ENCODE measurements around the gene ATP5PD.

ATP5PD gene

DNA sequence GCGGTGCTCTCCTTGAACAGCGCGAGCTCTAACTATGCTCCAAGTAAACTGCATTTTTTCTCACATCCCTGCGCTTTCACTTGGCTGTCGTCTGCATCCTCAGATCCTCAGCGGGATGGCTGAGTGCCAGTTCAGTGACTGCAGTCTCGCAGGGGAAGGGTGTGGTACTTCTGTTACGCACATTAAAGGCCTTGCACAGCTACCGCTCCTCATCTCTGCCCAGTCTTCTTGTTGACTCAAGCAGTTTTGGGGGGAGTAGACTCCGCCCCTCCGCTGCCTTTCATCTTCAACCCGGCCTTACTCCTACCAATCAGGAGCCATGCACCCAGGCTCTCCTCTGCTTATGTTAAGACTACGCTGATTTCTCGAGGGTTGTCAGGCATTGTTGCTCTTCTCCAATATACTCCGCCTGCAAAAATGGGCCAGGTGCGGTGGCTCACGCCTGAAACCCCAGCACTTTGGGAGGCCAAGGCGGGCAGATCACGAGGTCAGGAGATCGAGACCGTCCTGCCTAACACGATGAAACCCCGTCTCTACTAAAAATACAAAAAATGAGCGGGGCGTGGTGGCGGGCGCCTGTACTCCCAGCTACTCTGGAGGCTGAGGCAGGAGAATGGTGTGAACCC, 10.0 kb downstream of the ATP5PD start (continued):
- TF ChIP-seq, protein P1, sequence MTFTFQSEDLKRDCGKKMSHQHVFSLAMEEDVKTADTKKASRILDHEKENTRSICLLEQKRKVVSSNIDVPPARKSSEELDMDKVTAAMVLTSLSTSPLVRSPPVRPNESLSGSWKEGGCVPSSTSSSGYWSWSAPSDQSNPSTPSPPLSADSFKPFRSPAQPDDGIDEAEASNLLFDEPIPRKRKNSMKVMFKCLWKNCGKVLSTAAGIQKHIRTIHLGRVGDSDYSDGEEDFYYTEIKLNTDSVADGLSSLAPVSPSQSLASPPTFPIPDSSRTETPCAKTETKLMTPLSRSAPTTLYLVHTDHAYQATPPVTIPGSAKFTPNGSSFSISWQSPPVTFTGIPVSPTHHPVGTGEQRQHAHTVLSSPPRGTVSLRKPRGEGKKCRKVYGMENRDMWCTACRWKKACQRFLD (tag by site-specific recombination; IDR thresholded peaks at IDR 0.05): no peak
- no peak for TF ChIP-seq ZNF48 (tag by site-specific recombination; IDR thresholded peaks at IDR 0.05)
- TF ChIP-seq ZNF248 (tag by site-specific recombination; IDR thresholded peaks at IDR 0.05): no peak
- TF ChIP-seq, protein P2, sequence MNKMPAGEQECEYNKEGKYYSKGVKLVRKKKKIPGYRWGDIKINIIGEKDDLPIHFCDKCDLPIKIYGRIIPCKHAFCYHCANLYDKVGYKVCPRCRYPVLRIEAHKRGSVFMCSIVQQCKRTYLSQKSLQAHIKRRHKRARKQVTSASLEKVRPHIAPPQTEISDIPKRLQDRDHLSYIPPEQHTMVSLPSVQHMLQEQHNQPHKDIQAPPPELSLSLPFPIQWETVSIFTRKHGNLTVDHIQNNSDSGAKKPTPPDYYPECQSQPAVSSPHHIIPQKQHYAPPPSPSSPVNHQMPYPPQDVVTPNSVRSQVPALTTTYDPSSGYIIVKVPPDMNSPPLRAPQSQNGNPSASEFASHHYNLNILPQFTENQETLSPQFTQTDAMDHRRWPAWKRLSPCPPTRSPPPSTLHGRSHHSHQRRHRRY (tag by site-specific recombination; IDR thresholded peaks at IDR 0.05): no peak
- no peak for TF ChIP-seq ZNF555 (tag by site-specific recombination; conservative IDR thresholded peaks at IDR 0.05)
- TF ChIP-seq, protein P3, sequence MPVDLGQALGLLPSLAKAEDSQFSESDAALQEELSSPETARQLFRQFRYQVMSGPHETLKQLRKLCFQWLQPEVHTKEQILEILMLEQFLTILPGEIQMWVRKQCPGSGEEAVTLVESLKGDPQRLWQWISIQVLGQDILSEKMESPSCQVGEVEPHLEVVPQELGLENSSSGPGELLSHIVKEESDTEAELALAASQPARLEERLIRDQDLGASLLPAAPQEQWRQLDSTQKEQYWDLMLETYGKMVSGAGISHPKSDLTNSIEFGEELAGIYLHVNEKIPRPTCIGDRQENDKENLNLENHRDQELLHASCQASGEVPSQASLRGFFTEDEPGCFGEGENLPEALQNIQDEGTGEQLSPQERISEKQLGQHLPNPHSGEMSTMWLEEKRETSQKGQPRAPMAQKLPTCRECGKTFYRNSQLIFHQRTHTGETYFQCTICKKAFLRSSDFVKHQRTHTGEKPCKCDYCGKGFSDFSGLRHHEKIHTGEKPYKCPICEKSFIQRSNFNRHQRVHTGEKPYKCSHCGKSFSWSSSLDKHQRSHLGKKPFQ (tag by site-specific recombination; IDR thresholded peaks at IDR 0.05): peak; percentile 90
- TF ChIP-seq KLF9 (tag by site-specific recombination; IDR thresholded peaks at IDR 0.05; ENCODE audit: low read depth): peak; percentile 86
- TF ChIP-seq, protein P4, sequence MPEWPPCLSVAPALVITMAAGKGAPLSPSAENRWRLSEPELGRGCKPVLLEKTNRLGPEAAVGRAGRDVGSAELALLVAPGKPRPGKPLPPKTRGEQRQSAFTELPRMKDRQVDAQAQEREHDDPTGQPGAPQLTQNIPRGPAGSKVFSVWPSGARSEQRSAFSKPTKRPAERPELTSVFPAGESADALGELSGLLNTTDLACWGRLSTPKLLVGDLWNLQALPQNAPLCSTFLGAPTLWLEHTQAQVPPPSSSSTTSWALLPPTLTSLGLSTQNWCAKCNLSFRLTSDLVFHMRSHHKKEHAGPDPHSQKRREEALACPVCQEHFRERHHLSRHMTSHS (tag by site-specific recombination; IDR thresholded peaks at IDR 0.05): no peak
- TF ChIP-seq MZF1 (tag by site-specific recombination; IDR thresholded peaks at IDR 0.05; ENCODE audit: borderline replicate concordance): peak; percentile 71
- peak; percentile 36; the same call in 1 of the 2 replicates for TF ChIP-seq ZIC2 (tag by site-specific recombination; IDR thresholded peaks at IDR 0.05)
- TF ChIP-seq ZNF561 (tag by site-specific recombination; IDR thresholded peaks at IDR 0.05; ENCODE audit: borderline replicate concordance): peak; percentile 29; the same call in 1 of the 2 replicates
- peak; percentile 52; the same call in 1 of the 2 replicates for TF ChIP-seq ZNF10 (tag by site-specific recombination; IDR thresholded peaks at IDR 0.05)
- TF ChIP-seq, protein P5, sequence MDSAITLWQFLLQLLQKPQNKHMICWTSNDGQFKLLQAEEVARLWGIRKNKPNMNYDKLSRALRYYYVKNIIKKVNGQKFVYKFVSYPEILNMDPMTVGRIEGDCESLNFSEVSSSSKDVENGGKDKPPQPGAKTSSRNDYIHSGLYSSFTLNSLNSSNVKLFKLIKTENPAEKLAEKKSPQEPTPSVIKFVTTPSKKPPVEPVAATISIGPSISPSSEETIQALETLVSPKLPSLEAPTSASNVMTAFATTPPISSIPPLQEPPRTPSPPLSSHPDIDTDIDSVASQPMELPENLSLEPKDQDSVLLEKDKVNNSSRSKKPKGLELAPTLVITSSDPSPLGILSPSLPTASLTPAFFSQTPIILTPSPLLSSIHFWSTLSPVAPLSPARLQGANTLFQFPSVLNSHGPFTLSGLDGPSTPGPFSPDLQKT (IDR thresholded peaks at IDR 0.05; ENCODE audit: borderline replicate concordance, low read depth, low read length): no peak
- peak; percentile 92 for TF ChIP-seq KLF1 (tag by site-specific recombination; IDR thresholded peaks at IDR 0.05)
- no peak for TF ChIP-seq ZNF544 (tag by site-specific recombination; IDR thresholded peaks at IDR 0.05)
- TF ChIP-seq, protein P6, sequence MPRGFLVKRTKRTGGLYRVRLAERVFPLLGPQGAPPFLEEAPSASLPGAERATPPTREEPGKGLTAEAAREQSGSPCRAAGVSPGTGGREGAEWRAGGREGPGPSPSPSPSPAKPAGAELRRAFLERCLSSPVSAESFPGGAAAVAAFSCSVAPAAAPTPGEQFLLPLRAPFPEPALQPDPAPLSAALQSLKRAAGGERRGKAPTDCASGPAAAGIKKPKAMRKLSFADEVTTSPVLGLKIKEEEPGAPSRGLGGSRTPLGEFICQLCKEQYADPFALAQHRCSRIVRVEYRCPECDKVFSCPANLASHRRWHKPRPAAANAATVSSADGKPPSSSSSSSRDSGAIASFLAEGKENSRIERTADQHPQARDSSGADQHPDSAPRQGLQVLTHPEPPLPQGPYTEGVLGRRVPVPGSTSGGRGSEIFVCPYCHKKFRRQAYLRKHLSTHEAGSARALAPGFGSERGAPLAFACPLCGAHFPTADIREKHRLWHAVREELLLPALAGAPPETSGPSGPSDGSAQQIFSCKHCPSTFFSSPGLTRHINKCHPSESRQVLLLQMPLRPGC (tag by site-specific recombination; IDR thresholded peaks at IDR 0.05): peak; percentile 60; the same call in 1 of the 2 replicates
- peak; percentile 100 for TF ChIP-seq OSR2 (tag by site-specific recombination; IDR thresholded peaks at IDR 0.05)
- peak; percentile 97 for TF ChIP-seq KLF7 (tag by site-specific recombination; IDR thresholded peaks at IDR 0.05; ENCODE audit: borderline replicate concordance)
- TF ChIP-seq, protein P7, sequence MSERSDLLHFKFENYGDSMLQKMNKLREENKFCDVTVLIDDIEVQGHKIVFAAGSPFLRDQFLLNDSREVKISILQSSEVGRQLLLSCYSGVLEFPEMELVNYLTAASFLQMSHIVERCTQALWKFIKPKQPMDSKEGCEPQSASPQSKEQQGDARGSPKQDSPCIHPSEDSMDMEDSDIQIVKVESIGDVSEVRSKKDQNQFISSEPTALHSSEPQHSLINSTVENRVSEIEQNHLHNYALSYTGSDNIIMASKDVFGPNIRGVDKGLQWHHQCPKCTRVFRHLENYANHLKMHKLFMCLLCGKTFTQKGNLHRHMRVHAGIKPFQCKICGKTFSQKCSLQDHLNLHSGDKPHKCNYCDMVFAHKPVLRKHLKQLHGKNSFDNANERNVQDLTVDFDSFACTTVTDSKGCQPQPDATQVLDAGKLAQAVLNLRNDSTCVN (tag by site-specific recombination; optimal IDR thresholded peaks at IDR 0.05): peak; percentile 27
- peak; percentile 90 for TF ChIP-seq ZNF629 (tag by site-specific recombination; IDR thresholded peaks at IDR 0.05)
- TF ChIP-seq BCL11B (tag by site-specific recombination; IDR thresholded peaks at IDR 0.05; ENCODE audit: low read depth): no peak
- TF ChIP-seq ZNF354C (tag by site-specific recombination; IDR thresholded peaks at IDR 0.05; ENCODE audit: borderline replicate concordance, low read depth): no peak
- TF ChIP-seq, protein P8, sequence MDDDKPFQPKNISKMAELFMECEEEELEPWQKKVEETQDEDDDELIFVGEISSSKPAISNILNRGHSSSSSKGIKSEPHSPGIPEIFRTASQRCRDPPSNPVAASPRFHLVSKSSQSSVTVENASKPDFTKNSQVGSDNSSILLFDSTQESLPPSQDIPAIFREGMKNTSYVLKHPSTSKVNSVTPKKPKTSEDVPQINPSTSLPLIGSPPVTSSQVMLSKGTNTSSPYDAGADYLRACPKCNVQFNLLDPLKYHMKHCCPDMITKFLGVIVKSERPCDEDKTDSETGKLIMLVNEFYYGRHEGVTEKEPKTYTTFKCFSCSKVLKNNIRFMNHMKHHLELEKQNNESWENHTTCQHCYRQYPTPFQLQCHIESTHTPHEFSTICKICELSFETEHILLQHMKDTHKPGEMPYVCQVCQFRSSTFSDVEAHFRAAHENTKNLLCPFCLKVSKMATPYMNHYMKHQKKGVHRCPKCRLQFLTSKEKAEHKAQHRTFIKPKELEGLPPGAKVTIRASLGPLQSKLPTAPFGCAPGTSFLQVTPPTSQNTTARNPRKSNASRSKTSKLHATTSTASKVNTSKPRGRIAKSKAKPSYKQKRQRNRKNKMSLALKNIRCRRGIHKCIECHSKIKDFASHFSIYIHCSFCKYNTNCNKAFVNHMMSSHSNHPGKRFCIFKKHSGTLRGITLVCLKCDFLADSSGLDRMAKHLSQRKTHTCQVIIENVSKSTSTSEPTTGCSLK (tag by site-specific recombination; IDR thresholded peaks at IDR 0.05): no peak
- TF ChIP-seq GLIS1 (tag by site-specific recombination; IDR thresholded peaks at IDR 0.05): no peak; the same call in 1 of the 2 replicates
- no peak for TF ChIP-seq ZNF473 (tag by site-specific recombination; IDR thresholded peaks at IDR 0.05)
- TF ChIP-seq ZNF843 (tag by site-specific recombination; IDR thresholded peaks at IDR 0.05): 0 out of 2 replicates have a peak, but pooled peaks have one; percentile 27
- peak; percentile 73; the same call in 1 of the 2 replicates for TF ChIP-seq KLF8 (tag by site-specific recombination; IDR thresholded peaks at IDR 0.05)
- peak; percentile 88 for TF ChIP-seq PRDM1 (tag by site-specific recombination; IDR thresholded peaks at IDR 0.05)
- TF ChIP-seq HOXD13 (CRISPR knock-in tag; IDR thresholded peaks at IDR 0.05; ENCODE audit: borderline replicate concordance): no peak
